Measurements from ENCODE around the gene SLC38A2.

- TF ChIP-seq, protein P1, sequence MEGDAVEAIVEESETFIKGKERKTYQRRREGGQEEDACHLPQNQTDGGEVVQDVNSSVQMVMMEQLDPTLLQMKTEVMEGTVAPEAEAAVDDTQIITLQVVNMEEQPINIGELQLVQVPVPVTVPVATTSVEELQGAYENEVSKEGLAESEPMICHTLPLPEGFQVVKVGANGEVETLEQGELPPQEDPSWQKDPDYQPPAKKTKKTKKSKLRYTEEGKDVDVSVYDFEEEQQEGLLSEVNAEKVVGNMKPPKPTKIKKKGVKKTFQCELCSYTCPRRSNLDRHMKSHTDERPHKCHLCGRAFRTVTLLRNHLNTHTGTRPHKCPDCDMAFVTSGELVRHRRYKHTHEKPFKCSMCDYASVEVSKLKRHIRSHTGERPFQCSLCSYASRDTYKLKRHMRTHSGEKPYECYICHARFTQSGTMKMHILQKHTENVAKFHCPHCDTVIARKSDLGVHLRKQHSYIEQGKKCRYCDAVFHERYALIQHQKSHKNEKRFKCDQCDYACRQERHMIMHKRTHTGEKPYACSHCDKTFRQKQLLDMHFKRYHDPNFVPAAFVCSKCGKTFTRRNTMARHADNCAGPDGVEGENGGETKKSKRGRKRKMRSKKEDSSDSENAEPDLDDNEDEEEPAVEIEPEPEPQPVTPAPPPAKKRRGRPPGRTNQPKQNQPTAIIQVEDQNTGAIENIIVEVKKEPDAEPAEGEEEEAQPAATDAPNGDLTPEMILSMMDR (IDR thresholded peaks at IDR 0.05; ENCODE audit: insufficient read depth, low read depth, low read length) = no peak
- no peak for TF ChIP-seq EZH2 (IDR thresholded peaks at IDR 0.05; ENCODE audit: insufficient read depth, low read length)
Measured at GRCh38 chr12:46359667-46360280, 12.8 kb downstream of the SLC38A2 start.
